CMK (cell line): Measurements from ENCODE around the gene CA12.

Experiments used
- DNase-seq: peaks from one replicate; pipeline ENCODE4 v3.0.0-alpha.2; 2010; ENCODE audit warnings: low read depth

Gene CA12

DNA sequence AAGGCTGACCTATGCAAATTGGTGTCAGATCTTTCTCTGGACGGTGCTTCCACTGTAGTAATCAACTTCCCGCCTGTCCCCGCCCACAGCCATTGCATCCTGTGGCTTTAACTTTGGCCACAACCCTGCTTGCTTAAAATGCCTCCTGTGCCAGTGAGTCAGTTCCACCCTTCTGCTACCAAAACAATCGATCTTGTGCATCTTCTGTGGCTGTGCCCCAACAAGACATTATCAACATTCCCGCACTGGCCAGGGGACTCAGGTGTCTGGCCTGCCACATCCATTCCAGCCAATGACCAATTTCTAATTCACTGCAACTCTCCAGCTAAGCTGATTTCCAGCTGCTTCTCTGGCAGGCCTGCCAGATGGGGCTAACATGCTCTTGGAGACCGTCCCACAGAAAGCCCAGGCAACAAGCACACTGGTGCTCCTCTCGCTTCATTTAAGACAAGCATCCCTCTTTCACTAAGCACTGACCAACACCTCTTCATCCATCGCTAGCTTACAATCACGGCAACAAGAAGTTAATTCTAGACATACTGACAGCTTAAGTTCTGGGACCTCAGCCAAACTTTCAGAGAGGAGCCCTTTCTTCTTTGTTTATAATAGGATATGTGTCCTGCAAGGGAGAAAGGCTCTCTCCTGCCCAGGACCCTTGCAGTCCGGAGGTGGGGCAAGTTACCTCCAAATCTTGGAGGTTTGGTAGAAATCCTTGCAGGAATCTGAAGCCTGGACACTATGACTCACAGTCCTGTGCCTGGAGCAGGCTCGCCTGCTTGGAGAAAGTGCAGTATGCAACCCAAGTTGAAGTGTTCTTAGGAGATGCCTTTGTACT is 6.7 kb downstream of the CA12 start:
- DNase-seq, result no peak

DNA sequence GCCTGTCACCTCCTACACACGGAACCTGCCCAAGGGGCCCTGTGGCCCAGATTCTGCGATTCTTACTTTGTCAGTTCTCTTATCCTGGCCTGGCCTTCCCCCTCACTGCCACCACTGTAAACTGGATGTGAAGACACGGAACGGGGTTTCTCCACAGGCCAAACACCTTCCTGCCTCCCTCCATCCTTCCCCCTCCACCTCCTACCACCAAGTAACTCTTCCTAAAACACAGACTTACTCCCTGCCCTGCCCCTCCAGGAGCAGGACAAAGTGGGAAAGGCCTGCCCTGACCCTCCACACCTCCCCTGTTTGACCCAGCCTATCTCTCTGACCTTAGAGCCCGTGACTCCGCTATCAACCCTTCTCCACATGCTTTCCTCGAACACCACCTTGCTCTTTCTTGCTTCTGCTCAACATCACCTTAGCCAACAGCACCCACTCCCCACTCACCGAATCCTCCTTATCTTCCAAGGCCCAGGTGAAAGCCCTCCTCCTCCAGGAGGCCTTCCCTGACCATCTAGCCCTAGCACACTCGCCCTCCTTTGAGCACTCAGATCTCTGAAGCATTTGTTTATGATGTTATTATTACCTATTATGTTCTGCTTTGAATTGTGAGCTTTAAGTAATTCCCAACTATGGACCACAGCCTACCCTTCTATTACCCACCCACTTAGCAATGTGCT is 7.6 kb downstream of the CA12 start:
- no peak for DNase-seq

DNA sequence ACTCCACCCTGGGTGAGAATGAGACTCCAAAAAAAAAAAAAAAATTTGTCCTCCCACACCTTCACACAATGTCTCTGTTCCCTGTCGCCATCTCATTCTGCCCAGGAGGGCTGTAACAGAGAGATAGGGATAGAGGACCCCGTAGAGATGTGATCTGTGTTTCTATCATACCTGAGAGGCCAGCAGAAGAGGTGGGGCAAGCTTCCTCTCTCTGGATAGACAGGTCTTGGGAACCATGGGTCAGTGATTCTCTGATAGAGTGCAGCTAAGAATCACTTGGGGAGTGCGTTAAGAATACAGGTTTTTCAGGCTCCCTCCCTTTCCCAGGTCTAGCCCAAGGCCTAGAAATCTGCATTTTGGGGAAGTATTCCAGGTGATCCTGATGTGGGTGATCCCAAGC is 8.3 kb downstream of the CA12 start:
- no peak for DNase-seq

DNA sequence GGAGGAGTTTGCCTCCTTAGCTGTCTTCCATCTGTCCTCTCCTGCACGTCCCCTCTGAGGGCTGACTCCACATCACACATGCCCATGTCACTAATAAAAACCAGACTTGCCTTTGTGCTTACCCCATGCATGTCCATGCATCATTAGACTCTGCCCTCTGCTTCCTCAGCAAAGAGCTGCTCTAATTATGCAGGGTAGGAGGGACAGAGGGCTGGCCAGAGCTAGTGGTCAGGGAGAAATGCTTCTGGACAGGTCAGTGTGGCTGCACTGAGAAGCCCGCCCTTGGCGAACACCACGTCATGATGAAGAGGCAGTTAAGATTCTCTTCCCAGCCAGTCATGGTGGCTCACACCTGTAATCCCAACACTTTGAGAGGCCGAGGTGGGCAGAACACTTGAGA is 8.9 kb downstream of the CA12 start:
- no peak for DNase-seq

DNA sequence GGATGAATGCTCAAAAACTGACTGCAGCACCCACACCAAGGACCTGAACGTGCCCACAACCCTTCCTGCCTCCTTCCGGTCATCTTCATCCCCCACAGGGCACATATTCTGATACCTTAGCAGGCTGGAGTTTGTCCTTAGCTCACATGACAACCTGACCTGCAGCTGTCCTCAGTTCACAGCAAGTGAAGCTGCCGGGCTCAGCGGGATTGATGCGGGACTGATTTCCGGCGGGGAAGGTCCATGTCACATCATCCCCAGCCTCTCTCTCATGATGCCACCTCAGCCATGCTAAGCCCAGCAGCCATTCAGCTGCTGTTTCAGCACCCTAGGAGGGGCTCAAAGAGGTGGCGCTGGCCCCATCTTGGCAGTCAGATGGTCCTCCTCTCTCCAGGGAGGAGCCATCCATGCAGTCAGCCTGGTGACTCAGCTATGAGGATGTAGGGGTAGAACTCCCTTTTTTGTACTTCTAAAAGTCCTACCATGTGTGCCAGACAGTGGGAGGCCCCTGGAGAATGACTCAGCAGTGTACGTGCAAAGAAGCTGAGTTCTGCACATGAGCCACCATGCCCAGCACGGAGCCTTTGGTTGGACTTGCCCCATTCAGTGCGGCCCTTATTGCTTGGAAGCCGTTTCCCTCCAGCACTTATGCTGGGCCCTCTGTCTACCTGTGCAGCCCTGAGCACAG is 9.5 kb downstream of the CA12 start:
- no peak for DNase-seq

DNA sequence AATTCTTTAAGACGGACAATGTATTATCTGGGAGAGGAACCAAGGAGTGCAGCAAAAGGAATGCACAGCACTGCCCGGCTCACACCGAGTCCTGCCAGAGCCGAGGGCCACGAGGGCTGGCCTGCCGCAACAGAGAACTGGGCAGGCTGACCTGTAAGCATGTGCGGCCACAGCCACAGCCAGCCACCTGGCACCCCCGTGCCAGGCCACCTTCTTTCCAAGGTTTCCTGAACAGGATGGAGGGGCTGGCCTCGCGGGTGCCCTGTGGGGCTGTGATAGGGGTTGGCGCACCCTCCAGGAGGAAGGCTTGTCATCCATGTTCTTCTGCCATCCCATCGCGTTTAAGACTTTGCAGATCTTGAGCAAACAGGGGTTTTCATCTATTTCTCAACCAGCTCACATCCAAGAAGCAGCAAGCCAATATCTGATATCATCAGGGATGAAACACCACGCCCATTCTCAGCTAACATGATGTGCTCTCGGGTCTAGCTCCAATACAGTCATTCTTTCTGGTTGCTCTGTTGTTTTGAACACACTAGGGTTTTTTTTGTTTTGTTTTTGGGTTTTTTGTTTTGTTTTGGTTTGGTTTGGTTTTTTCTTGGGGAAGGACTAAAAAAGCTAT is 10.2 kb downstream of the CA12 start:
- no peak for DNase-seq

DNA sequence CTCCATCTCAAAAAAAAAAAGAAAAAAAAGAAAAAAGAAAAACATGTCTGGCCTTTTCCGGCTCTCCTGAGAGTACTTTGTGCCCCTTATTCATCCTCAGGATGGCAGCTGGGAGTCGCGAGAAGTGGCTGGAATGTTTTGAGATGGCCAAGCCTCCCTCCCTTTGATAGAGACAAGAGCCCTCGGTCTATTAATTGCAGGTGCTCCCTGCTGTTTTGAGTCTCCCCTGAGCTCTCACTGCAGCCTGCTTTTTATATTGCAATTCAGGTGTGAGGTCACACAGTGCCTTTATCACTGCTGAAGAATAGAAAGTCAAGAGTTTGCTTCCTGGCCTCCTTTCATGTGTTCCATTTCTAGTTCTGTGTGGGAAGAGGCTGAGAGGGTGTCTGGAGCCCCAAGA is 10.9 kb downstream of the CA12 start:
- DNase-seq, result no peak

DNA sequence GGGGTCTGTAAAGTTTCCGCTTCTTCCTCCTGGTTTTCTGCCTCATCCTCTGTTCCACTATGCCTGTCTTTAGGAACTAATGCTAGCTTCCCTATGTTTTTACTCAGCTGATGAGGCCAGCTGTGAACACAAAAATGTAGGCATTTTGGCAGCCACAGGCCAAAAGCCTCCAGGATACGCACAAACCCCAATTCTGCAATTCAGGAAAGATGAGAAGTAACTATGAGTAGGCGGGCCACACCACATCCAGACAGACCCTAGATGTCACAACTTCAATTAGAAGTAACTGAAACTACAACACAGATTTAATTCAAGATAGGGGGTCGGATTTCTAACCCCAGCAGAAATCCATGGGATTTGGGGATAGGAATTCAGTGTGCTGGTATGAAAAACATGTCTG is 11.9 kb downstream of the CA12 start:
- DNase-seq, result no peak

DNA sequence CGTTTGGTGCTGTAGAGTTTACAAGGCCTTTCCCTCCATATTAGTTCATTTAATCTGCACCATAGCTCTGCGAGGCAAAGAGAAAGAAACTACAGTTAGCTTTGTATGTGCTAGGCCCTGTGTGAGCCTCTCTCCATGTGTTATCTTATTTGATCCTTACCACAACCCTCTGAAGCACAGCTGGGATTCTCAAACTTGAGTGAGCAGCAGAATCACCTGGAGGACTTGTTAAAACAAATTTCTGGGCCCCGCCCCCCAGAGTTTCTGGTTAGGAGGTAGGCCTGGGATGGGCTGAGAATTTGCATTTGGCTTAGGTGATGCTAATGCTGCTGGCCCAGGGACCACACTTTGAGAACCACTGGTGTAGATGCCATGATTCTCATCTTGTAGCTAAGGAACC is 12.3 kb downstream of the CA12 start:
- DNase-seq, result no peak

DNA sequence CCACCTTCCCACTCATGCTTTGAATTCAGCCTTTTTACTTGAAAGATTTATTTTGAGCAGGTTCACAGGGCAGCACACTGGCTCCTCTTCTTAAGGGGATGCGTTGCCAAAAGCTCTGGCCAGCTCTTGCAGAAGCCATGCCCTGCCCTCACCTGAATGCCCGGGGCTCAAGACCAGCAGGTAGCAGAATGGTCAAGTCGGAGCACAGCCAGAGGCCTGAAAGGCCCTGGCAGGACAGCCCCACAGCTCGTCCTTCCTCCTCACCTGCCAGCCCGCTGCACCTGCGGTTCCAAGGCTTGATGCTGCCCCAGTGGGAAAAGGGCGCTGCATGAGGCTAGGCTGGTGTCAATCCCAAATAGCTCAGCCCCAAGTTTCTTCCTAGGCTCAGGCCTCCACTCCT is 13.1 kb downstream of the CA12 start:
- DNase-seq, result no peak

DNA sequence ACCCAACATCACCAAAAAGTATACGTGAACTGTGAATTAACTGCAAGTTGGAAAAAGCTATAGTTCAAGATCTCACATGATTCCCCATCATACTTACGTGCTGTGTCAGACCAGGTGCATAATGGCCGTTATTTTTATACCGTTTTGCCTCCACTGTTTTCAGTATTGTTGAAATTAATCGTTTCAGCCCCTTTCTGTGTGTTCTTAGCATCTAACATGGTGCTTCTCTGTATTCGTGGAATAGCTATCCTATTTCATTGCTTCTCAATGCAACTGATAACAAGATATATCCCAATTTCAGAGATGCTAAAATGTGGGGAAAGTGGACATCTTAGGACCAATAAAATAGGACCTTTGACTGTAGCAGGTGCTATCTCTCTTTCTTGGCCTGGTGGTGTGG is 13.7 kb downstream of the CA12 start:
- DNase-seq, result no peak

DNA sequence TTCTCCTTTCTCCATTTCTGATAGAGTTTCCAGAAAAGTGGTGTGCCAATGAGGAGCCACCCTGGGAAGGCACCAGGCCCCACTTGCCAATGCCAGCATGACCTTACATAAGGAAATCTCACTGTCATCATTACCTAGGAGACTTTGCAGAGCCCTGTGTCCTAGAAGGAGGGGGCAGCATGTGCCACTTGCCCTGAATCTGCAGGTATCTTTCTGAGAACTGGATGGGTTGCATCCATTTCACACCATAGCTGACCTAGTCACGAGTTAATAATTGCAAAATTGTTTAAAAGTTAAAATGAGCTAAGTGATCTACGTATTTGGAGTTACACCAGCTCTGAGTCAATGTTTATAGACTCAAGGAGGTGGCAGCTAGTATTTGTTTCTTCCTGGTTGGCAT is 14.3 kb downstream of the CA12 start:
- DNase-seq, result no peak

DNA sequence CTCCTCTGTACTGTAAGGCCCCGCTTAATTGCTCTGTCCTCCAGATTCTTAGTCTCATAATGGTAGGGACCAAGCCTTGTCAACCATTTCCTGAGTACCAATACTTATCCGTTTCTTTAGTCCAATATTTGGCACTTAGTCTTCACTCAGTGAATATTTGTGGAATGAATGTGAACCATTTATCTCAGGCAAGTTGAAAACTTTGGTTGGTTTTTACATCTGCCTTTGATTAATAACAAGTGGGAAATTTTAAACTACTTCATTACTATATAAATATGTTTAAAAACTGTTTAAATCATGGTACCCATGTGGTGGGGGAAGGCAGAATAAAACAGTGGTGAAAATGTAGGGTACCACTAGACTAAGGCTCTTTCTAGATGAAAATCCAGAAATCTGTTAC is 15.2 kb downstream of the CA12 start:
- DNase-seq, result no peak

DNA sequence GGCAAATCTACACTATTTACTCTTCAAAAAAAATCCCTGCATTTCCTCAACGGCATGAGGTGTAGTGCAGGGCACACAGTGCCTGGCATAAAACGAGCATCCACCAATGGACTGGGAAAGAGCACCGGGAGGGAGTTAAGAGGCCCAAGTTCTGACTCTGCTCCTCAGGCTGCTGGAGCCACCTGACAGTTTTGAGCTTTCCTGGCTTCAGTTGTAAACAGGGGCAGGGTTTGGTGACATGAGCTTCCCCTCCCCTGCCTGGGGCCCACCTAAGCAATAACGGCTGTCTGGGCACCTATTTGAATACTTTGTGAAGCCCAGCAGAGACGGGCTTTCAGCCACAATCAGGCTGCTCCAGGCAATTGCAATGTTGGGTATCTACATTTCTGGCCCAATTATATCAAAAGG is 16.4 kb downstream of the CA12 start:
- no peak for DNase-seq

DNA sequence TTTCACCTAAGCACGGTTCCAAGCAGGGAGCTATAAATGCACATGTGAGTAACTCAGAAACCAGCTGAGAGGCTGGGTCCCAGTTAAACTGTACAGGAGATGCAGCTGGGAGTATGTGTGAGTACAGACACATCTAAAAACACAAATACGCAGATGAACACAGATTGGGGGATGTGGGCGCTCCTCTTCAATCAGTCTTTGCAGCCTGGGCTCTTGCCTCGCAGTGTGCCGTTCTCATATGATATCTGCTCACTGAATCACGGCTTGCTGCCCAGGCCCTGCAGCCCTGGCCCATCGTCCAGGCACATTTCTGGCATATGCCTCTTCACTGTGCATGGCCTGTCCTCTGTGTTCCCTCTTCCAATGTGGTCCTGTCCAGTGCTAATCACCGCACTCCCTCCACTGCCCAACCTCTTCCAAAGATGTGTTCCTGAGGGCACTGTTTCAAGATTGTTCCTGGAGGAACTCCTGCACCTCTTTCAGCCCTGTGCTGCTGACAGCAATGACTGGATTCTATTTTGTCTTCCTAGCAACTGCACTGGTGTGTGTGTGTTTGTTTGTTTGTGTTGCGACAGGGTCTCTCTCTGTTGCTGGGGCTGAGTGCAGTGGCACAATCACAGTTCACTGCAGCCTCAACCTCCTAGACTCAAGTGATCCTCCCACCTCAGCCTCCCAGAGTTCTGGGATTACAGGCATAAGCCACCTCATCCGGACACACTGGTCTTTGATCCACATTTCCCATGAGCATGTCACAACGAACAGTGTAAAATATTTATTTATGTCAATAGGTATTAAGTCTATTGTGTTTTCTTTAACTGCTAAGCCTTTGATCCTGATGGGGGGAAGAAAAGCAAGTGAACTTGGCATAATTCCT is 17.0 kb downstream of the CA12 start:
- DNase-seq, result no peak

DNA sequence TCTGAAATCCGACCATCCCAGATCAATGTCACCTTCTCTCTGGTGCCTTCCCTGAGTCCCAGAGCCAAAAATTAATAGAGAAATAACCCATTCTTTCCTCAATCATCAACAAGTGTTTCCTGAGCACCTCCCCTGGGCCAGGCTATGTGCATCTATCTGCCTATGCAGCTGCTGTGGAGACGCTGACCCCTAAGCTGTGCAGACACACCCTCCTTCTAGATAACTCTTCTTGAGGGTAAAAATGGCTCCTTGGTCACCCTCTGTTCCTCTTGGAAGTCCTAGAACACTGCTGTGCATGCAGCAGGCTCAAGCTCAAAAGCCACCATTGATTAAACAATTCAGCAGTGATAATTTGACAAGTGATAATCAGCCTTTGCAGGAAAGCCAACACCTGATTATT is 18.4 kb downstream of the CA12 start:
- no peak for DNase-seq

DNA sequence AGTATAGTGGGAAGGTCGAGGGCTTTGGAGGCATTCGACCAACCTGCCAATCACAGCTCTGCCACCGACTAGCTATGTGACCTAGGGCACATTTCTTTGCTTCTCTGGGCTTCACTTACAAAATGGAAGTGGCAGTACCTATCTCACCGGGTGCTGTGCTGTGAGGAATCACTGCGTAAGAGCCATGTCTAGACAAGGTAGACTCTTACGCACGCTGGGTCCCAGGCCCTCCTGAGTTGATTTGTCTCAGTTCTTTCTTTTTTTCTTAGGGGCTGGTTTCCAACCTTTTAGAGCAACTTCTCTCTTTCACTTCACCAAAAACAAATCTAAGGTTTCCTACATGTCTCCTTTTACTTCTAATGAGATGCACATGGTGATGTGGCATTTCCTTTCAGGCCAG is 18.8 kb downstream of the CA12 start:
- no peak for DNase-seq

DNA sequence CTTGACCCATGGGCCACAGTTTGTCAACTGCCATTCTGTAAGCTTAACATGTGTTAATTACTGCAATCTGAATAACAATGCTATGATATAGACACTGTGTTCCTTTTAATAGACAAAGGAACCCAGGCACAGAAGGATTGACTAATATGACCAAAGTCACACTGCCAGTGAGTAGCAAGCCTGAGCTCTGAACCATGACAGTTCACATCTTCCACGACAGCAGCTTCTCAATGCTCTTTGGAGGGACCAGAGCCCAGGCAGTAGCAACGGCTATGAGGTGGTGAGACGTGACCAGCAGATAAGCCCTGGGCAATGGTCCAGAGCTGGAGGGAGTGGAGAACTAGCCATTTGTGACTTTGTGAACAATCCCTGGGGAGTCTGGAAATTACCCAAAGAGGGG is 19.4 kb downstream of the CA12 start:
- no peak for DNase-seq

DNA sequence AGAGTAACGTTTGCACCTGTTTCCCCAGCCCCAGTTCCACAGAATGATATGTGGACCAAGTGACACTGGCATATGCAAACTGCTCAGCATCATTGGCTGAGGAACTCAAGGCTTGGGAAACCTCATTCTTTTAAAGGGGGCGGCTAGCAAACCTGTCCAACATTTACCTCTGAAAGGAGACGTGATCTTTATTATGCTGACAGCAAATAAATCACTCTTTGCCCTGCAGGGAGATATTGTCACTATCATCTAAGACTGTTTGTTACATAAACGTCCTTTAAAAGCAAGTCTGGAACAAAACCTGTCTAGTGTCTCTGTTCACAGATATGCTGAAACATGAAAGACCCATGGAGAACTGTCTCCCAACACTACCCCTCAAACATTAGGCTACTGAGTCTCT is 21.5 kb downstream of the CA12 start:
- no peak for DNase-seq

DNA sequence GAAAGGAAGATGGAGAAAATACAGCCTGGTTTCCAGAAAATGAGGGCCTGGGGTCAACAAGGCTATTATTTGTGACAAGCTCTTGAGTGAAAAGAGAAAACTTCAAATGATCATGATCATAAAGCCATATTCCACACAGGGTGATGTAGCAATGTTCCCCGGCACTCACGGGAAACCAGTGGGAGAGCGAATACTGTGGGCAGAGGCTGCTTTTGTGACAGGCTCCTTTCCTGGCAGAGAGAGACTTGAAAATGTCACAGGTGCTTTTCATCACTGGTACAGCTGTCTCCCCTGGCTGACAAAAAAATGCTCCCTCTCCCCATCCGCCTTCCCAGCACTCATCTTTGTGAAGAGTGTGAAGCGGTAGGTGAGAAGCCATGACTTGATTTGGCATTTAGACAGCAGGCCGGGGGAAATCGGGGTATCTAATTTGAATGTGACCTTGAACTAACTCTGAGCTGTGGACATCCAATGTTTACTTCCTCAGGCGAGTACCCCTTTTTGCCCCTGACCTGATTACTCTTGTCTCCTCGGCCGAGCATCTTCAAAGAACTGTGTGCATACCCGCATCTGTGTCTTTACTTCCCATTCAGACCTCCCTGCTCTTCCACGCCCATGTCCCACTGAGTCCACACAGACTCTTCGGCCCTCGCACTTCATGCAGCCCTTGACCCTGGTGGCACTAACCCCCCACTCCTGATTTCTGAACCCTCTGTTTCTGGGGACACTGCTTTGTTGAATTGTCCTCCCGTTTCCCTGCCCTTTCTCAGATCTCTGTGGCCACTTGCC is 23.2 kb downstream of the CA12 start:
- DNase-seq, result no peak

DNA sequence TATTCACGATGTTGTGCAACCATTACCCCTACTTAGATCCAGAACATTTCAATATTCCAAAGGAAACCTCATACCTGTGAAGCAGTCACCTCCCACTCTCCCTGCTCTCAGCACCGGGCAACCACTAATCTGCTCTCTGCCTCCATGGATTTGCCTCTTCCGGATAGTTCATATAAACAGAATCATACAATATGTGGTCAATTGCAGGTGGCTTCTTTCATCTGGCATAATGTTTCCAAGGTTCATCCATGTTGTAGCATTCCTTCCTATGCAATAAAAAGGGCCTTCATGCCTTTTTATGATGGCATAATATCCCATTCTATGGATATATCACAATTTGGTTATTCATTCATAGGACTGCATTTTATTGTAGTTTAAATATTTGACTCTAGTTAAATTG is 23.9 kb downstream of the CA12 start:
- DNase-seq, result no peak
